Nephron (organoid): ENCODE data around the gene RNF222.
"Not testable (repeated sequence)": the region's sequence is repeated elsewhere in the genome, so short reads cannot be mapped to it uniquely, and the experiment has no call there.

Experiments
- H3K27ac Mint-ChIP-seq, 3 experiments: 2 replicates each; pipeline ENCODE4 v1.8.0; 2020; ENCODE audit warnings: mixed read lengths in 3 of 3, mild to moderate bottlenecking in 2 of 3, moderate library complexity in 1 of 3
- H3K27me3 Mint-ChIP-seq: 2 replicates; pipeline ENCODE4 v1.8.0; 2021; ENCODE audit warnings: low read depth, mild to moderate bottlenecking, moderate library complexity, mixed read lengths
- H3K36me3 Mint-ChIP-seq: 2 replicates; pipeline ENCODE4 v1.8.0; 2020; ENCODE audit warnings: low read depth, mixed read lengths
- H3K4me1 Mint-ChIP-seq: 2 replicates; pipeline ENCODE4 v1.8.0; 2020; ENCODE audit warnings: mixed read lengths
- H3K4me3 Mint-ChIP-seq, 3 experiments: 2 replicates each; pipeline ENCODE4 v1.8.0; 2020; ENCODE audit warnings: mild to moderate bottlenecking in 3 of 3, mixed read lengths in 3 of 3, moderate library complexity in 2 of 3
- H3K9me3 Mint-ChIP-seq: 2 replicates; pipeline ENCODE4 v1.8.0; 2020; ENCODE audit warnings: mixed read lengths
- CTCF ChIP-seq, 3 experiments: fragments of 200-600 bp; sonication (generic); IDR thresholded peaks; one replicate each; pipeline ENCODE4 v1.5.0; 2021; ENCODE audit warnings: antibody characterized with exemption in 3 of 3; ENCODE audit not compliant: unreplicated experiment in 3 of 3

The RNF222 gene

GRCh38 chr17:8359769-8360168, 37.9 kb downstream of the RNF222 start:
- Mint-ChIP-seq H3K4me1 (peaks cover 26% of the 10 kb centered on the region), H3K9me3 (no peaks in the 10 kb centered on the region), H3K27me3 (no peaks in the 10 kb centered on the region), H3K36me3 (peaks cover 15% of the 10 kb centered on the region), H3K27ac (peak overlapping the region; percentile 47 to 80 (median 69)), H3K4me3 (peak overlapping the region in 1 of 3 experiments; percentile 28)
- TF ChIP-seq CTCF (IDR thresholded peaks at IDR 0.05; ENCODE audit: unreplicated experiment in 3 of 3): no peak

GRCh38 chr17:8357910-8358309, 39.7 kb downstream of the RNF222 start:
- Mint-ChIP-seq H3K27me3 (no peaks in the 10 kb centered on the region), H3K27ac (peak overlapping the region in 1 of 3 experiments; percentile 27), H3K4me1 (peaks cover 29% of the 10 kb centered on the region), H3K4me3 (no peak overlapping the region), H3K36me3 (peaks cover 12% of the 10 kb centered on the region), H3K9me3 (no peaks in the 10 kb centered on the region)
- no peak for TF ChIP-seq CTCF (IDR thresholded peaks at IDR 0.05; ENCODE audit: unreplicated experiment in 3 of 3)

GRCh38 chr17:8354236-8354635, 43.4 kb downstream of the RNF222 start:
- Mint-ChIP-seq H3K27me3 (peaks cover 7% of the 10 kb centered on the region), H3K4me1 (peaks cover 7% of the 10 kb centered on the region), H3K9me3 (no peaks in the 10 kb centered on the region), H3K36me3 (peaks cover 10% of the 10 kb centered on the region), H3K27ac (peak overlapping the region in 1 of 3 experiments; percentile 9), H3K4me3 (no peak overlapping the region)
- TF ChIP-seq CTCF (IDR thresholded peaks at IDR 0.05; ENCODE audit: unreplicated experiment in 3 of 3): no peak

GRCh38 chr17:8353736-8354135, 43.9 kb downstream of the RNF222 start:
- Mint-ChIP-seq H3K27me3 (peaks cover 7% of the 10 kb centered on the region), H3K4me3 (no peak overlapping the region), H3K27ac (no peak overlapping the region), H3K36me3 (peaks cover 8% of the 10 kb centered on the region), H3K4me1 (peaks cover 5% of the 10 kb centered on the region), H3K9me3 (no peaks in the 10 kb centered on the region)
- TF ChIP-seq CTCF (IDR thresholded peaks at IDR 0.05; ENCODE audit: unreplicated experiment in 3 of 3): no peak

GRCh38 chr17:8350339-8350738, 47.3 kb downstream of the RNF222 start:
- Mint-ChIP-seq H3K4me3 (no peak overlapping the region), H3K4me1 (peaks cover 5% of the 10 kb centered on the region), H3K27me3 (peaks cover 7% of the 10 kb centered on the region), H3K27ac (no peak overlapping the region), H3K9me3 (no peaks in the 10 kb centered on the region), H3K36me3 (no peaks in the 10 kb centered on the region)
- no peak for TF ChIP-seq CTCF (IDR thresholded peaks at IDR 0.05; ENCODE audit: unreplicated experiment in 3 of 3)

GRCh38 chr17:8347001-8347400, 50.6 kb downstream of the RNF222 start:
- not testable (repeated sequence) for H3K27me3 Mint-ChIP-seq, H3K27ac Mint-ChIP-seq, H3K4me1 Mint-ChIP-seq, H3K9me3 Mint-ChIP-seq, H3K4me3 Mint-ChIP-seq, H3K36me3 Mint-ChIP-seq
